ENCODE data around the gene LRRC8D.

LRRC8D gene

DNA sequence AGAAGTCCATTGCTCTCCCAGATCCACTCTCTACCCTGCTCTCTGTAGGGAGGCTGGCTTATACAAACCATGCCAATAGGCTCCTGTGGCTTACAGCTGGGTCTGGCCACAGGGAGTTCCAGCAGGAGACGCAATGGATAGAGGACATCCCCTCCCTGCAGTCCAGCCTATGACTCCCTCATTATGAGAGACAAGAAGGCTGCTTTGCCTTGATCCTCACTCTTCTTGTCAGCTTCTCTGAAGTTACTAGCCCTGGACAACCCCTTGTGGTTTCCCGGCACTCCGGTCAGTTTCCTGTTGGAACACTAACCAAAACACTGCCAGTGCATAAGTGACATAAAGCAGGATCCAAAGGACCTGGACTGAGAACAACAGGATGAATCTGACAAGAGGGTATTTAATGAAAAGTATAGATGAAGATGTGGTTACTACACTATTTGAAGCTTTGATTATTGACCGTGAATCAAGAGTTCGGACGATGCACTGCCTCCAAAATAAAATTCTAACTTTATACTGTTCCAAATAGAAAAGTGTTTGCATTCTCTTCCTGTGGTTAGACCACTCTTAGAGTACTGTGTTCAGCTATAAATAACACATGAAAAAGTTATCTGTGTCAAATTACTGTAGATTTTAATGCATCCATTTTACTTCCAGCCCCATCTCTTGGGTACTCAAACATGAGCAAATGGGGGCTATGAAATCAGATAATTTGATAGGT lies 141.4 kb downstream of the LRRC8D start:
- peak; percentile 95 for ATAC-seq

DNA sequence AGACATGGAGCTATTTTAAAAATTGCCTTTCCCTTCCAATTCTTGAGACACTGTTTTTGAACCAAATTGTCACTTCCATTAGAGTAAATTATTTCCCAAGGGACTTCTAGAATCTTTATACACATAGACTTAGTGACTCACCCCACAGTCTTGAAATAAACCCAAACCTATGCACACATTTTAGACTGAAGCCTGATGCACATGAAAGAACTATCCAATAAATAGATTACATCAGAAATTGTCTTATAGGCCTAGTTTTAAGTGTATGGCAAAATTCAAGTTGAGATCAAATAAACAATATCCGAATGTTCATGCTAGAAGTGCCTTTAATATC lies 141.9 kb downstream of the LRRC8D start:
- TF ChIP-seq TOX (CRISPR knock-in tag; IDR thresholded peaks at IDR 0.05; ENCODE audit: borderline replicate concordance) (no peak), CSRNP3 (CRISPR knock-in tag; IDR thresholded peaks at IDR 0.05) (no peak), TCF4 (CRISPR knock-in tag; IDR thresholded peaks at IDR 0.05; ENCODE audit: borderline replicate concordance) (no peak), ZFP30 (CRISPR knock-in tag; IDR thresholded peaks at IDR 0.05) (no peak), BACH2 (CRISPR knock-in tag; IDR thresholded peaks at IDR 0.05; ENCODE audit: borderline replicate concordance) (no peak), SNAI2 (CRISPR knock-in tag; IDR thresholded peaks at IDR 0.05) (no peak), OSR1 (CRISPR knock-in tag; IDR thresholded peaks at IDR 0.05) (no peak), ZFP3 (CRISPR knock-in tag; IDR thresholded peaks at IDR 0.05) (no peak), ISL1 (CRISPR knock-in tag; IDR thresholded peaks at IDR 0.05) (no peak), PATZ1 (CRISPR knock-in tag; IDR thresholded peaks at IDR 0.05; ENCODE audit: borderline replicate concordance) (no peak), ZNF8 (CRISPR knock-in tag; IDR thresholded peaks at IDR 0.05) (no peak), ARNTL (CRISPR knock-in tag; IDR thresholded peaks at IDR 0.05; ENCODE audit: borderline replicate concordance, low read depth) (no peak), GLIS3 (CRISPR knock-in tag; IDR thresholded peaks at IDR 0.05) (no peak), RARB (CRISPR knock-in tag; IDR thresholded peaks at IDR 0.05) (no peak), ZNF70 (CRISPR knock-in tag; IDR thresholded peaks at IDR 0.05) (no peak)
- TF ChIP-seq, protein P1, sequence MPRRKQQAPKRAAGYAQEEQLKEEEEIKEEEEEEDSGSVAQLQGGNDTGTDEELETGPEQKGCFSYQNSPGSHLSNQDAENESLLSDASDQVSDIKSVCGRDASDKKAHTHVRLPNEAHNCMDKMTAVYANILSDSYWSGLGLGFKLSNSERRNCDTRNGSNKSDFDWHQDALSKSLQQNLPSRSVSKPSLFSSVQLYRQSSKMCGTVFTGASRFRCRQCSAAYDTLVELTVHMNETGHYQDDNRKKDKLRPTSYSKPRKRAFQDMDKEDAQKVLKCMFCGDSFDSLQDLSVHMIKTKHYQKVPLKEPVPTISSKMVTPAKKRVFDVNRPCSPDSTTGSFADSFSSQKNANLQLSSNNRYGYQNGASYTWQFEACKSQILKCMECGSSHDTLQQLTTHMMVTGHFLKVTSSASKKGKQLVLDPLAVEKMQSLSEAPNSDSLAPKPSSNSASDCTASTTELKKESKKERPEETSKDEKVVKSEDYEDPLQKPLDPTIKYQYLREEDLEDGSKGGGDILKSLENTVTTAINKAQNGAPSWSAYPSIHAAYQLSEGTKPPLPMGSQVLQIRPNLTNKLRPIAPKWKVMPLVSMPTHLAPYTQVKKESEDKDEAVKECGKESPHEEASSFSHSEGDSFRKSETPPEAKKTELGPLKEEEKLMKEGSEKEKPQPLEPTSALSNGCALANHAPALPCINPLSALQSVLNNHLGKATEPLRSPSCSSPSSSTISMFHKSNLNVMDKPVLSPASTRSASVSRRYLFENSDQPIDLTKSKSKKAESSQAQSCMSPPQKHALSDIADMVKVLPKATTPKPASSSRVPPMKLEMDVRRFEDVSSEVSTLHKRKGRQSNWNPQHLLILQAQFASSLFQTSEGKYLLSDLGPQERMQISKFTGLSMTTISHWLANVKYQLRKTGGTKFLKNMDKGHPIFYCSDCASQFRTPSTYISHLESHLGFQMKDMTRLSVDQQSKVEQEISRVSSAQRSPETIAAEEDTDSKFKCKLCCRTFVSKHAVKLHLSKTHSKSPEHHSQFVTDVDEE (CRISPR knock-in tag; IDR thresholded peaks at IDR 0.05) = no peak
- TF ChIP-seq, protein P2, sequence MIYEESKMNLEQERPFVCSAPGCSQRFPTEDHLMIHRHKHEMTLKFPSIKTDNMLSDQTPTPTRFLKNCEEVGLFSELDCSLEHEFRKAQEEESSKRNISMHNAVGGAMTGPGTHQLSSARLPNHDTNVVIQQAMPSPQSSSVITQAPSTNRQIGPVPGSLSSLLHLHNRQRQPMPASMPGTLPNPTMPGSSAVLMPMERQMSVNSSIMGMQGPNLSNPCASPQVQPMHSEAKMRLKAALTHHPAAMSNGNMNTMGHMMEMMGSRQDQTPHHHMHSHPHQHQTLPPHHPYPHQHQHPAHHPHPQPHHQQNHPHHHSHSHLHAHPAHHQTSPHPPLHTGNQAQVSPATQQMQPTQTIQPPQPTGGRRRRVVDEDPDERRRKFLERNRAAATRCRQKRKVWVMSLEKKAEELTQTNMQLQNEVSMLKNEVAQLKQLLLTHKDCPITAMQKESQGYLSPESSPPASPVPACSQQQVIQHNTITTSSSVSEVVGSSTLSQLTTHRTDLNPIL (CRISPR knock-in tag; IDR thresholded peaks at IDR 0.05; ENCODE audit: low read depth) = no peak
- ATAC-seq = peak; percentile 36

More for the DNA sequence above, 141.4 kb downstream of the LRRC8D start:
- TF ChIP-seq ESRRG (CRISPR knock-in tag; IDR thresholded peaks at IDR 0.05) (no peak), CSRNP3 (CRISPR knock-in tag; IDR thresholded peaks at IDR 0.05) (no peak), ZFP30 (CRISPR knock-in tag; IDR thresholded peaks at IDR 0.05) (no peak), RARB (CRISPR knock-in tag; IDR thresholded peaks at IDR 0.05) (no peak), ARNTL (CRISPR knock-in tag; IDR thresholded peaks at IDR 0.05; ENCODE audit: borderline replicate concordance, low read depth) (no peak), ISL1 (CRISPR knock-in tag; IDR thresholded peaks at IDR 0.05) (no peak), ZNF8 (CRISPR knock-in tag; IDR thresholded peaks at IDR 0.05) (no peak), SNAI2 (CRISPR knock-in tag; IDR thresholded peaks at IDR 0.05) (no peak), ZNF565 (CRISPR knock-in tag; conservative IDR thresholded peaks at IDR 0.05; ENCODE audit: low read depth) (no peak), ZC3H10 (CRISPR knock-in tag; IDR thresholded peaks at IDR 0.05) (no peak), TCF4 (CRISPR knock-in tag; IDR thresholded peaks at IDR 0.05; ENCODE audit: borderline replicate concordance) (no peak), PPARA (CRISPR knock-in tag; IDR thresholded peaks at IDR 0.05; ENCODE audit: borderline replicate concordance) (no peak), OSR1 (CRISPR knock-in tag; IDR thresholded peaks at IDR 0.05) (no peak), GLIS3 (CRISPR knock-in tag; IDR thresholded peaks at IDR 0.05) (no peak)
- TF ChIP-seq, protein P2 (CRISPR knock-in tag; IDR thresholded peaks at IDR 0.05; ENCODE audit: low read depth) = no peak
- TF ChIP-seq, protein P3, sequence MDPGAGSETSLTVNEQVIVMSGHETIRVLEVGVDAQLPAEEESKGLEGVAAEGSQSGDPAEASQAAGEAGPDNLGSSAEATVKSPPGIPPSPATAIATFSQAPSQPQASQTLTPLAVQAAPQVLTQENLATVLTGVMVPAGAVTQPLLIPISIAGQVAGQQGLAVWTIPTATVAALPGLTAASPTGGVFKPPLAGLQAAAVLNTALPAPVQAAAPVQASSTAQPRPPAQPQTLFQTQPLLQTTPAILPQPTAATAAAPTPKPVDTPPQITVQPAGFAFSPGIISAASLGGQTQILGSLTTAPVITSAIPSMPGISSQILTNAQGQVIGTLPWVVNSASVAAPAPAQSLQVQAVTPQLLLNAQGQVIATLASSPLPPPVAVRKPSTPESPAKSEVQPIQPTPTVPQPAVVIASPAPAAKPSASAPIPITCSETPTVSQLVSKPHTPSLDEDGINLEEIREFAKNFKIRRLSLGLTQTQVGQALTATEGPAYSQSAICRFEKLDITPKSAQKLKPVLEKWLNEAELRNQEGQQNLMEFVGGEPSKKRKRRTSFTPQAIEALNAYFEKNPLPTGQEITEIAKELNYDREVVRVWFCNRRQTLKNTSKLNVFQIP (CRISPR knock-in tag; IDR thresholded peaks at IDR 0.05; ENCODE audit: borderline replicate concordance, low read depth) = no peak

All from SK-N-SH treated with all-trans-retinoic acid at 6 μM for 48 hours (cell line).